Astrocyte of the cerebellum (primary cell): ENCODE data around the gene ZNF267.
A peak's percentile ranks its signal among the peaks of the same experiment; 100 is the strongest.

Source experiments
- DNase-seq: peaks from one replicate; pipeline ENCODE4 v3.0.0-alpha.2; 2011; ENCODE audit warnings: low read depth
- H3K4me3 ChIP-seq: 2 replicates; pipeline ENCODE4 v1.5.1; 2011; ENCODE audit warnings: mild to moderate bottlenecking, low read depth, low read length, moderate library complexity
- in situ Hi-C: cut with HindIII; loops from 2 replicates; pipeline ENCODE4 v1.10.0; 2017; ENCODE audit warnings: low sequenced_read_pairs
- TF ChIP-seq, protein P1 (sequence below): IDR thresholded peaks from 2 replicates; pipeline ENCODE4 v1.5.1; 2012; ENCODE audit warnings: low read length, low read depth, moderate library complexity, mild to moderate bottlenecking; ENCODE audit errors: missing control alignments

Gene ZNF267

DNA sequence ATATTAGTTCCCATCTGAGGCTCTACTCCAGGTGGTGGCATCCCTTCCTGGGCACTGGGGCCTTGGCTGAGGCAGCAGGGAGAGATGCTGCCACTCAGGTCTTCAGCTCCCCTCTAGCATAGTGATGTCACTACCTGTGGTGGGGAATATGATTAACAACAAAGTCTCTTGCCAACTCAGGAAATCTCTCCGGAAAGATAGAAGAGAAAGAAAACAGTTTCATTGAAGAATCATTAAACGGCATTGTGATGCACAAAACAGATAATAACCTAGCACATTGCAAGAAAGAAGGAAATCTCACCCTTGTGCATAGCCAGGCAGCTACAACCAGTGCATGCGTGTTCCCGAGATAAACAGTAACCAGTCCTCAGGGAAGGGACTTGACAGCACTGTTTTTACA is 12.2 kb upstream of the ZNF267 start:
- DNase-seq: no peak
- in situ Hi-C loops: no loop called here
- H3K4me3 ChIP-seq: no peak overlapping the region
- TF ChIP-seq, protein P1, sequence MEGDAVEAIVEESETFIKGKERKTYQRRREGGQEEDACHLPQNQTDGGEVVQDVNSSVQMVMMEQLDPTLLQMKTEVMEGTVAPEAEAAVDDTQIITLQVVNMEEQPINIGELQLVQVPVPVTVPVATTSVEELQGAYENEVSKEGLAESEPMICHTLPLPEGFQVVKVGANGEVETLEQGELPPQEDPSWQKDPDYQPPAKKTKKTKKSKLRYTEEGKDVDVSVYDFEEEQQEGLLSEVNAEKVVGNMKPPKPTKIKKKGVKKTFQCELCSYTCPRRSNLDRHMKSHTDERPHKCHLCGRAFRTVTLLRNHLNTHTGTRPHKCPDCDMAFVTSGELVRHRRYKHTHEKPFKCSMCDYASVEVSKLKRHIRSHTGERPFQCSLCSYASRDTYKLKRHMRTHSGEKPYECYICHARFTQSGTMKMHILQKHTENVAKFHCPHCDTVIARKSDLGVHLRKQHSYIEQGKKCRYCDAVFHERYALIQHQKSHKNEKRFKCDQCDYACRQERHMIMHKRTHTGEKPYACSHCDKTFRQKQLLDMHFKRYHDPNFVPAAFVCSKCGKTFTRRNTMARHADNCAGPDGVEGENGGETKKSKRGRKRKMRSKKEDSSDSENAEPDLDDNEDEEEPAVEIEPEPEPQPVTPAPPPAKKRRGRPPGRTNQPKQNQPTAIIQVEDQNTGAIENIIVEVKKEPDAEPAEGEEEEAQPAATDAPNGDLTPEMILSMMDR: no peak

DNA sequence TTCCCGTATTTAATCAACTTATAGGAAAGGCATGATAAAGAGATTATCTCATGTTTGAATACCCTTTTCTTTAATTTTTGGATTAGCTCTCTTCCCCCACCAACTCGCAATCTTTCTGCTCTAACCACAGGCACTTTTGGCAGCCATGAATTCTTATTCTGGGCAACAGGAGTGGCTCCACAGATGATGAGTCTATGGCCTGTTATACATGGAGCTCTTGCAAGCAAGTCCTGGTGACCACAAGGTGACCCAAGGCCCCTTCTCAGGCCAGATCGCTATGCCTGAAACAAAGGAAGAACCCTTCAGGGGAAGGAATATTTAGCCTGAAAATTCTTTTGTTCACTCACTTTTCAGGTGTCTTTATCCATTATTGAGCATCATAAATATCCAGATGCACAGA is 10.8 kb upstream of the ZNF267 start:
- in situ Hi-C loops: no loop called here
- H3K4me3 ChIP-seq: no peak overlapping the region
- no peak for DNase-seq
- TF ChIP-seq, protein P1: no peak

DNA sequence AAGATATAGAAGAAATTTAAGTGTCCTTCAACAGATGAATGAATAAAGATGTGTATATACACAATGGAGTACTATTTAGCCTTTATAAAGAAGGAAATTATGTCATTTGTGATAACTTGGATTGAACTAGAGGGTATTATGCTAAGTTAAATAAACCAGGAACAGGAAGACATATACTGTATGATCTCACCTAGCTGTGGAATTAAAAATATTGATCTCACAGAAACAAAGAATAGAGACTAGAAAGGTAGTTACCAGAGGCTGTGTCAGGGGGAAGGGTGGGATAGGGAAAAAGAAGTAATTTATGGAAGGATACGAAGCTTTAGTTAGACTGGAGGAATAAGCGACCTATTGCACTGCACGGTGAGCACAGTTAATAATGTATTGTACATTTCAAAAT is 5.4 kb upstream of the ZNF267 start:
- DNase-seq: no peak
- in situ Hi-C loops: no loop called here
- TF ChIP-seq, protein P1: no peak
- no peak overlapping the region for H3K4me3 ChIP-seq

DNA sequence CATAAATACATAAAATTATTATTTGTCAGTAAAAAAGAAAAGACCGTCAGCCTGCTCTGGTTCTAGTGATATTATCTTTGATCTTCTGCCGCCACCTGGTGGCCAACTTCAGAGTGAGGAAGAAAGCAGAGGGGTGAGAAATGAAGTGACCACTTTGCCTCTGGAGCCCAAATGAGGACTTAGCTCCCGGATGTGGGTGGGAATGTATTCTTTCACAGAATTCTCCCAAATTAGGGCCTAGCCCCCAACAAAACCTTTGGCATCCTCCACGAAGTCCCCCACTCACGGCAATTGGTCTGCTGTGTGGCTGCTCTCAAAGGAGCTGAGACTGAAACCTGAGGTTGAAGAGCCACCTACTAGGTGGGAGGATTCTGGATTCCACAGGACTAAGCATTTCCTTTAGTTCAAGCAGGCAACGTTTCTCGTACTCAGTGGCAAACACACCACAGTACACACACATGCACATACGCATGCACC is 4.9 kb upstream of the ZNF267 start:
- in situ Hi-C loops: no loop called here
- H3K4me3 ChIP-seq: no peak overlapping the region
- TF ChIP-seq, protein P1: peak; percentile 68
- DNase-seq: peak; percentile 59

DNA sequence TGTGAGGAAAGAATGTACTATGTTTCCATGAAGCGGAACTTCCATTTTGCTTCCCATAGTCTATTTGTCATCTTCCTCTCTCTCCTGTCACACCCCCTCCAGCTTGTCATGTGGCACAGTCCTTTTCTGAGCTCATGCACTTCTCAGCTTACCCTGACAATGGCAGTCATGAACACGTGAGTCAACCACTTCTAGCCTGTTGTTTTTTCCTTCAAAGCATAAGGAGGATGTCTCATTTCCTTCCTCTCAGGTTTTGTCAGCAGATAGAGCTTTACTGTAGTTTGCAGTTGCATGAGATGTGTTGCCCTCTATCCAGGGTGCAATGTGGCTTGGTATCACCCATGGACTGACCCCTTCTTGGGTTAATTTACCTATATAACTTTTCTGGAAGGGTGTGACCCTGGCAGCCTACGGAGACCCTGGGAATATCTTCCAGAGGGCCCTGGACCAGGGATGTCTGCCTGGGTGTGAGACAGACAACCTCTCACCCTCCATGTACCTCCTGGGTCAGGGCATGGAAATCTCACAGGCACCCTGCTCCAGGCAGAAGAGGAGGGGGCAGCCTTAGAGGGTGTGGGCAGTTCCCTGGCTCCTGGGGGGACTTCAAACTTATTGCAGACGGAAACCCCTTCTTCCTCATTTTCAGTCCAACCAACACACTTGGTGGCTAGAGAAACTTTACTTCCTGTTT is 4.0 kb upstream of the ZNF267 start:
- DNase-seq: no peak
- TF ChIP-seq, protein P1: no peak
- in situ Hi-C loops: no loop called here
- H3K4me3 ChIP-seq: no peak overlapping the region

DNA sequence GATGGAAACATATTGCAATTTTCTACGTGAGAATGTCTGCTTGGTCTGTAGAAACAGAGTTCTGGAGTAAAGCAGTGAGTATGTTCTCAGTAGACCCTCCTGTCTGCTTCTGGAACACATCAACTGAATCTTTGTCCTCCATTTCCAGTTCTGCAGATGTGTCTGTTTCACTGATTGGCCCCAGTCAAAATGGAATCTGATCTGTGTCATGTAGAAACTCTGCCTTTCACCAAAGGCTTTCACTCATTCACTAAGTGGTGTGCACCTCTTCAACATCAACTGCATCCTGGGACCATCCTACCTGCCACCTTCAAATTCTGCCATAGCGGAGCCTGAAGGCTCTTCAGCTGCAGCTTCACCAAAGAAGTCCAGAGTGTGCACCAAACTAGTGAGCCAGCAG is 2.8 kb upstream of the ZNF267 start:
- TF ChIP-seq, protein P1: no peak
- in situ Hi-C loops: no loop called here
- no peak for DNase-seq
- no peak overlapping the region for H3K4me3 ChIP-seq
